ENCODE results near the gene PCDHGC5.

PCDHGC5 gene

GRCh38 chr5:141534492-141535213, 45.8 kb downstream of the PCDHGC5 start:
- DNase-seq = no peak

Data from CD4-positive, alpha-beta T cell treated with Interleukin-4 for 4 hours (primary cell).